CD4-positive, alpha-beta T cell (primary cell): ENCODE data around the gene BAK1. TPM values are rescaled to one million over a fixed set of nuclear protein-coding genes. Genes with fewer than 3 reads are reported as not detected.
A peak's percentile ranks its signal among the peaks of the same experiment; 100 is the strongest.

Experiments used
- ATAC-seq: fragments of 200-7000 bp; cut with Tn5 transposase; one replicate; pipeline ENCODE4 v1.10.0; 2022; ENCODE audit warnings: mild to moderate bottlenecking; ENCODE audit not compliant: poor library complexity
- CTCF ChIA-PET: fragments of 350-600 bp; sonication (Branson Sonifier 250); formaldehyde crosslinking; loops from one replicate; lab custom pipeline; 2021; ENCODE audit warnings: antibody characterized with exemption, inconsistent platforms; lab: Charles Lee
- POLR2A ChIA-PET: fragments of 350-600 bp; sonication (Branson Sonifier 250); formaldehyde crosslinking; loops from one replicate; lab custom pipeline; 2021; ENCODE audit warnings: antibody characterized with exemption, inconsistent platforms; lab: Charles Lee
- DNase-seq, 14 experiments: peaks; one replicate each; pipeline ENCODE4 v3.0.0-alpha.2; 2013 to 2020; ENCODE audit warnings: mixed read lengths in 2 of 14
- H3K27ac ChIP-seq, 2 donors: one replicate each; pipeline versions ENCODE4 v1.5.1 to v1.7.0; 2013; ENCODE audit warnings: low read length in 2 of 2, low read depth in 1 of 2, mild to moderate bottlenecking in 1 of 2
- H3K27me3 ChIP-seq, 2 experiments: 1 replicate in 1 of 2; 2 replicates in 1 of 2; pipeline versions ENCODE4 v1.6.1 to v1.7.0; 2013; ENCODE audit warnings: low read length in 2 of 2, control low read depth in 1 of 2, mild to moderate bottlenecking in 1 of 2, moderate library complexity in 1 of 2; ENCODE audit not compliant: insufficient read depth in 2 of 2, control insufficient read depth in 1 of 2
- H3K36me3 ChIP-seq: one replicate; pipeline ENCODE4 v1.6.1; 2013; ENCODE audit warnings: low read length, control low read depth; ENCODE audit not compliant: insufficient read depth
- H3K4me1 ChIP-seq: one replicate; pipeline ENCODE4 v1.6.1; 2013; ENCODE audit warnings: low read length, control low read depth; ENCODE audit not compliant: insufficient read depth
- H3K4me3 ChIP-seq: one replicate; pipeline ENCODE4 v1.5.1; 2013; ENCODE audit warnings: mild to moderate bottlenecking, low read length, moderate library complexity
- H3K9me3 ChIP-seq, 2 experiments: 1 replicate in 1 of 2; 2 replicates in 1 of 2; pipeline versions ENCODE4 v1.6.1 to v1.7.0; 2013; ENCODE audit warnings: low read length in 2 of 2, mild to moderate bottlenecking in 2 of 2, control low read depth in 1 of 2, moderate library complexity in 1 of 2; ENCODE audit not compliant: control insufficient read depth in 1 of 2, insufficient read depth in 1 of 2
- H3K27ac Mint-ChIP-seq: one replicate; pipeline ENCODE4 v1.8.0; 2020; ENCODE audit warnings: mixed read lengths
- H3K27me3 Mint-ChIP-seq: one replicate; pipeline ENCODE4 v1.8.0; 2021; ENCODE audit warnings: mixed read lengths
- H3K36me3 Mint-ChIP-seq: one replicate; pipeline ENCODE4 v1.8.0; 2021; ENCODE audit warnings: low read depth, mixed read lengths
- H3K4me1 Mint-ChIP-seq: one replicate; pipeline ENCODE4 v1.8.0; 2021; ENCODE audit warnings: low read depth, mixed read lengths
- H3K4me3 Mint-ChIP-seq: one replicate; pipeline ENCODE4 v1.8.0; 2020; ENCODE audit warnings: mild to moderate bottlenecking, mixed read lengths
- H3K9me3 Mint-ChIP-seq: one replicate; pipeline ENCODE4 v1.8.0; 2020; ENCODE audit warnings: mixed read lengths
- intact Hi-C, 2 experiments: fragments of 100-400 bp; cut with DNase I in 1 of 2; cut with micrococcal nuclease in 1 of 2; formaldehyde crosslinking; loops; one replicate each; pipeline versions ENCODE4 v1.15.1 to v1.9.0; 2023 to 2025; cut with DNase I, micrococcal nuclease
- total RNA-seq, 174 experiments: library from RNA in 2 of 174; stranded (reverse) in 2 of 174; gene quantifications; one replicate each; pipeline ENCODE4 v1.2.3 and lab custom pipeline; 2021 to 2026
- TF ChIP-seq, protein P1 (sequence below): fragments of 200-600 bp; IDR thresholded peaks from one replicate; pipeline ENCODE4 v1.8.0; 2022; ENCODE audit warnings: antibody characterized with exemption, mild to moderate bottlenecking

The BAK1 gene
- total RNA-seq, 2 experiments from 2014 or later = 38.3 to 40.8 TPM

DNA sequence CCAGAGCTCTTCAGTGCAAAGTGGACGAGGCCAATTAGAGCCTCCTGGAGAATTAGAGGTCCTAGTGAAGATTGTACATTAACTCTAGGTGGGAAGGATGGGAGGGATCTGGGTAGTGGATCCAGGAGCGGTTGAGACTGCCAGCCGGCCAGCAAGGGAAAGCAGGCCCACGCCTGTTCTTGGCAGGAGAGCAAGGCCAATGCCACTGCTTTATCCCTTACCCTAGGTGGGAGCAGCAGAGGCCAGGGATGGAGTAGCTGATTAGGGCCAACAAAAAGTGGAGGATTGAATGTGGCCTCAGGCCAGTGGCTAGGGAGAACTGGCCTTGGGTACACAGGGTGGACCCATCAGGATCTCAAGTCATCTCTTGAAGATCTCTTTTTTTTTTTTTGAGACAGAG, 44.8 kb upstream of the BAK1 start:
- Mint-ChIP-seq H3K27ac (no peak overlapping the region), H3K27me3 (no peaks in the 10 kb centered on the region), H3K4me1 (peaks cover 56% of the 10 kb centered on the region), H3K9me3 (no peaks in the 10 kb centered on the region), H3K4me3 (no peak overlapping the region), H3K36me3 (peaks cover 35% of the 10 kb centered on the region)
- ATAC-seq (no peak), DNase-seq (no peak)
- intact Hi-C loops = loop anchor here in 1 of 2 experiments (5.0 kb wide), 1 partner anchor 67 kb away; no protein-coding TSS in a partner anchor
- H3K27me3 ChIP-seq = no peaks in the 10 kb centered on the region
- ChIA-PET POLR2A (no interaction called here), CTCF (no interaction called here)
- no peaks in the 10 kb centered on the region for H3K9me3 ChIP-seq
- no peak overlapping the region for H3K27ac ChIP-seq
- TF ChIP-seq, protein P1, sequence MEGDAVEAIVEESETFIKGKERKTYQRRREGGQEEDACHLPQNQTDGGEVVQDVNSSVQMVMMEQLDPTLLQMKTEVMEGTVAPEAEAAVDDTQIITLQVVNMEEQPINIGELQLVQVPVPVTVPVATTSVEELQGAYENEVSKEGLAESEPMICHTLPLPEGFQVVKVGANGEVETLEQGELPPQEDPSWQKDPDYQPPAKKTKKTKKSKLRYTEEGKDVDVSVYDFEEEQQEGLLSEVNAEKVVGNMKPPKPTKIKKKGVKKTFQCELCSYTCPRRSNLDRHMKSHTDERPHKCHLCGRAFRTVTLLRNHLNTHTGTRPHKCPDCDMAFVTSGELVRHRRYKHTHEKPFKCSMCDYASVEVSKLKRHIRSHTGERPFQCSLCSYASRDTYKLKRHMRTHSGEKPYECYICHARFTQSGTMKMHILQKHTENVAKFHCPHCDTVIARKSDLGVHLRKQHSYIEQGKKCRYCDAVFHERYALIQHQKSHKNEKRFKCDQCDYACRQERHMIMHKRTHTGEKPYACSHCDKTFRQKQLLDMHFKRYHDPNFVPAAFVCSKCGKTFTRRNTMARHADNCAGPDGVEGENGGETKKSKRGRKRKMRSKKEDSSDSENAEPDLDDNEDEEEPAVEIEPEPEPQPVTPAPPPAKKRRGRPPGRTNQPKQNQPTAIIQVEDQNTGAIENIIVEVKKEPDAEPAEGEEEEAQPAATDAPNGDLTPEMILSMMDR = no peak
- H3K4me3 ChIP-seq = no peak overlapping the region
- H3K36me3 ChIP-seq = peaks cover 23% of the 10 kb centered on the region
- peaks cover 59% of the 10 kb centered on the region for H3K4me1 ChIP-seq

DNA sequence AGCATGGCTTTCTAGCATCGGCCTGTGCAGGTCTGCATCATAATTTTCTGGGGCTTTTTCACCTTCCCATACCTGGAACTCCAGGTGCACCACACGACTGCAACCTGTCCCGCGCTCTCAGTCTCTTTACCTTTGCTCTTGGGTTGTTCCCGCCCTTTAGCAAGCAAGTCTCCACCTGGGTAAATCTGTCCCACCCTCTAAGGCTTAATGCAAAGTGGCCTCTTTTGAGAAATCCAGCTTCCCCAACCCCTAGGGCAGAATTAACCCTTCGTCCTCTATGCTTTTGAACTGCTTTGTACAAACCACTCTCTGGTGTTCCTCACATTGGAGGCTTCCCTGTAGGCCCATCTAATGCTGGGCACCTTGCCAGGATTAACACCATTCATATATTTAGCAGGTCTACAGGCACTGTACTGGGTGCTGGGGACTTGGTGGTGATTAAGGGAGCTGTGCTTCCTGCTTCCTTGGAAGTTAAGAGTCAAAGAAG, 43.9 kb upstream of the BAK1 start:
- Histone ChIP-seq H3K4me3 (no peak overlapping the region), H3K36me3 (peaks cover 23% of the 10 kb centered on the region), H3K4me1 (peaks cover 67% of the 10 kb centered on the region), H3K27me3 (no peaks in the 10 kb centered on the region), H3K9me3 (no peaks in the 10 kb centered on the region), H3K27ac (no peak overlapping the region)
- peaks cover 57% of the 10 kb centered on the region for H3K4me1 Mint-ChIP-seq
- ChIA-PET CTCF (no interaction called here), POLR2A (no interaction called here)
- TF ChIP-seq, protein P1 = no peak
- H3K4me3 Mint-ChIP-seq = peak overlapping the region; percentile 94
- H3K27ac Mint-ChIP-seq = peak overlapping the region; percentile 93
- intact Hi-C loops = loop anchor here in 1 of 2 experiments (5.0 kb wide), 1 partner anchor 68 kb away; no protein-coding TSS in a partner anchor
- DNase-seq = no peak
- H3K27me3 Mint-ChIP-seq = no peaks in the 10 kb centered on the region
- peaks cover 37% of the 10 kb centered on the region for H3K36me3 Mint-ChIP-seq
- H3K9me3 Mint-ChIP-seq = no peaks in the 10 kb centered on the region
- ATAC-seq = no peak

DNA sequence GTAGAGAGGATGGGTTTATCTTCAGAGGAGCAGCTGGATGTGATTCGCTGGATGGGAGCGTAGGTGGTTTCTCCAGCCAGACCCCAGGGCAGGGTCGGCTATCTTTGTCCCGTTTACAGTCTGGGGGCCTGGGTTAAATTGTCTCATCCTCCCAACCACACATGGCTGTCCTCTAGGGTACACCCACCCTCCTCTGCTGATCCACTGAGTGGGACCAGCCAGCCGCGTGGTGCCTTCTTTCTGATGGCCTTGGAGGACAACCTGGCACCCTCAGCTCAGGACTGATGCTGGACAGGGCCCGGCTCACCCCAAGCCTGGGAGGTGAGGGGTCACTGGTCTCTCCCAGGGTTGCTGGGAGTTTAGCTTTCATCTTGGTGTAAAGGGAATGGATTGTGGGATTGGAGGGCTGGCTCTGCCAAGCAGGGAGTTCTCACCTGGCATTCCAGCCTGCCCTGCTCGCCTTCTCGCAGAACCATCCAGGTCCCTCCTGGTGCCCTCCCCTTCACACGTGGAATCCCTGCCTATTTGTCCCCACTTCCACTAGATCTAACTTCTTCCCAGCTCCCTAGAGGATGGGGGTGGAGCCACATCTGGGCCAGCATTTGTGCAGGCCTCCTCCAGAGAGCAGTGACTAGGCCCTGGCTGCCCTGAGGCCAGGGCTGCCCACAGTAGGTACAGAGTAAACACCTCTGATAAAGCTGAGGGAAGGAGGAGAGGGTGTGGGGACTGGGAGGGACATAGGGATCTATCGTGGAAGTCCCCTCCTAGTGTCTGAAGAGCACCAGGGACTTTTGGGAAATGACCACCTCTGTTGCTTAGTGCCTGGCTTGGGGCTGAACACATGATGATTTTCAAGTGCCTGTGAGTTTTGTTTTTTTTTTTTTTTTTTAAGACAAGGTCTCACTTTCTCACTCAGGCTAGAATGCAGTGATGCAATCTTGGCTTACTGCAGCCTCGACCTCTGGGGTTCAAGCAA, 42.7 kb upstream of the BAK1 start:
- peak overlapping the region; percentile 94 for H3K4me3 Mint-ChIP-seq
- POLR2A ChIA-PET = interaction anchor here (0.9 to 3.1 kb wide), 7 partner anchors 15 to 351 kb away, joined by 3 to 22 read pairs (median 10); partner anchors contain the start of genes LEMD2, RPS18, UQCC2 and VPS52
- TF ChIP-seq, protein P1 = no peak
- peak overlapping the region; percentile 93 for H3K27ac Mint-ChIP-seq
- H3K4me1 Mint-ChIP-seq = peaks cover 48% of the 10 kb centered on the region
- peaks cover 22% of the 10 kb centered on the region for H3K36me3 ChIP-seq
- H3K9me3 Mint-ChIP-seq = no peaks in the 10 kb centered on the region
- peaks cover 63% of the 10 kb centered on the region for H3K4me1 ChIP-seq
- no peak overlapping the region for H3K27ac ChIP-seq
- H3K9me3 ChIP-seq = no peaks in the 10 kb centered on the region
- no peaks in the 10 kb centered on the region for H3K27me3 Mint-ChIP-seq
- peak in 1 of 14 experiments; percentile 51 for DNase-seq
- CTCF ChIA-PET = interaction anchor here (0.9 to 1.3 kb wide), 2 partner anchors 78 to 89 kb away, joined by 3 read pairs; partner anchors contain the start of gene UQCC2
- intact Hi-C loops = loop anchor here in 1 of 2 experiments (5.0 kb wide), 1 partner anchor 70 kb away; no protein-coding TSS in a partner anchor
- ATAC-seq = no peak
- peaks cover 37% of the 10 kb centered on the region for H3K36me3 Mint-ChIP-seq
- no peaks in the 10 kb centered on the region for H3K27me3 ChIP-seq
- peak overlapping the region; percentile 99 for H3K4me3 ChIP-seq
